ENCODE measurements around the gene PHLDB3. TPM values are rescaled to one million over a fixed set of nuclear protein-coding genes. Genes with fewer than 3 reads are reported as not detected.

Gene PHLDB3
- total RNA-seq, 4 donors from 2014 or later: 1.5 to 9.6 (median 6.7) TPM

GRCh38 chr19:43538922-43539321 is 34.4 kb upstream of the PHLDB3 start:
- no peaks in the 10 kb centered on the region for H3K9me3 ChIP-seq
- ATAC-seq (no peak), DNase-seq (no peak)
- no peak overlapping the region for H3K4me3 ChIP-seq
- peaks cover 4% of the 10 kb centered on the region in 2 donors for H3K4me1 ChIP-seq
- intact Hi-C loops (cut with DNase I; ENCODE audit: low total_unique reads): loop anchor here (10.0 kb wide), 1 partner anchor 216 kb away; the partner anchor contains the start of gene SMG9
- H3K36me3 ChIP-seq: peaks cover 7 to 44% of the 10 kb centered on the region in 2 donors
- H3K27ac ChIP-seq: no peak overlapping the region
- in situ Hi-C loops (cut with MboI; ENCODE audit: low sequenced_read_pairs in 4 of 4): loop anchor here in 1 of 4 donors (25.0 kb wide), 1 partner anchor 123 kb away; the partner anchor contains the start of gene PLAUR
- TF ChIP-seq POLR2A (IDR thresholded peaks at IDR 0.05): no peak
- TF ChIP-seq, protein P1, sequence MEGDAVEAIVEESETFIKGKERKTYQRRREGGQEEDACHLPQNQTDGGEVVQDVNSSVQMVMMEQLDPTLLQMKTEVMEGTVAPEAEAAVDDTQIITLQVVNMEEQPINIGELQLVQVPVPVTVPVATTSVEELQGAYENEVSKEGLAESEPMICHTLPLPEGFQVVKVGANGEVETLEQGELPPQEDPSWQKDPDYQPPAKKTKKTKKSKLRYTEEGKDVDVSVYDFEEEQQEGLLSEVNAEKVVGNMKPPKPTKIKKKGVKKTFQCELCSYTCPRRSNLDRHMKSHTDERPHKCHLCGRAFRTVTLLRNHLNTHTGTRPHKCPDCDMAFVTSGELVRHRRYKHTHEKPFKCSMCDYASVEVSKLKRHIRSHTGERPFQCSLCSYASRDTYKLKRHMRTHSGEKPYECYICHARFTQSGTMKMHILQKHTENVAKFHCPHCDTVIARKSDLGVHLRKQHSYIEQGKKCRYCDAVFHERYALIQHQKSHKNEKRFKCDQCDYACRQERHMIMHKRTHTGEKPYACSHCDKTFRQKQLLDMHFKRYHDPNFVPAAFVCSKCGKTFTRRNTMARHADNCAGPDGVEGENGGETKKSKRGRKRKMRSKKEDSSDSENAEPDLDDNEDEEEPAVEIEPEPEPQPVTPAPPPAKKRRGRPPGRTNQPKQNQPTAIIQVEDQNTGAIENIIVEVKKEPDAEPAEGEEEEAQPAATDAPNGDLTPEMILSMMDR (IDR thresholded peaks at IDR 0.05 in 4 of 5, conservative IDR thresholded peaks at IDR 0.05 in 1 of 5): no peak
- no peaks in the 10 kb centered on the region for H3K27me3 ChIP-seq

- in situ Hi-C loops (cut with MboI; ENCODE audit: low sequenced_read_pairs in 4 of 4): loop anchor here in 1 of 4 donors (25.0 kb wide), 1 partner anchor 127 kb away; the partner anchor contains the start of gene PLAUR
- H3K4me3 ChIP-seq: no peak overlapping the region
- TF ChIP-seq POLR2A (IDR thresholded peaks at IDR 0.05): no peak
- TF ChIP-seq, protein P1 (IDR thresholded peaks at IDR 0.05 in 4 of 5, conservative IDR thresholded peaks at IDR 0.05 in 1 of 5): peak in 4 of 5 experiments; percentile 7 to 57 (median 48)
Measured at GRCh38 chr19:43534816-43535761, 30.5 kb upstream of the PHLDB3 start.

GRCh38 chr19:43534305-43534815 is 29.8 kb upstream of the PHLDB3 start:
- TF ChIP-seq POLR2A (IDR thresholded peaks at IDR 0.05): no peak
- TF ChIP-seq, protein P1 (IDR thresholded peaks at IDR 0.05 in 4 of 5, conservative IDR thresholded peaks at IDR 0.05 in 1 of 5): no peak
- Histone ChIP-seq H3K4me1 (peaks cover 12 to 20% of the 10 kb centered on the region in 2 donors), H3K4me3 (peak overlapping the region; percentile 57 to 87 (median 72)), H3K27me3 (no peaks in the 10 kb centered on the region), H3K27ac (peak overlapping the region; percentile 76 to 86 (median 80)), H3K9me3 (no peaks in the 10 kb centered on the region), H3K36me3 (peaks cover 7 to 13% of the 10 kb centered on the region in 2 donors)
- ATAC-seq (peak in 1 of 2 donors; percentile 1), DNase-seq (no peak)
- in situ Hi-C loops (cut with MboI; ENCODE audit: low sequenced_read_pairs in 4 of 4) (loop anchor here in 1 of 4 donors (25.0 kb wide), 1 partner anchor 128 kb away; the partner anchor contains the start of gene PLAUR), intact Hi-C loops (cut with DNase I; ENCODE audit: low total_unique reads) (loop anchor here (5.0 to 10.0 kb wide), 3 partner anchors 43 to 1577 kb away; partner anchors contain the start of genes PINLYP, RABAC1, SMG9 and XRCC1)

More at GRCh38 chr19:43534816-43535761, 30.5 kb upstream of the PHLDB3 start:
- no peaks in the 10 kb centered on the region for H3K9me3 ChIP-seq
- DNase-seq: peak in 1 of 2 donors; percentile 45
- intact Hi-C loops (cut with DNase I; ENCODE audit: low total_unique reads): loop anchor here (5.0 to 10.0 kb wide), 3 partner anchors 42 to 1578 kb away; partner anchors contain the start of genes PINLYP, RABAC1, SMG9 and XRCC1
- ATAC-seq: no peak
- H3K27me3 ChIP-seq: no peaks in the 10 kb centered on the region
- H3K27ac ChIP-seq: peak overlapping the region; percentile 76 to 86 (median 80)
- peaks cover 7 to 19% of the 10 kb centered on the region in 2 donors for H3K36me3 ChIP-seq
- peaks cover 12 to 20% of the 10 kb centered on the region in 2 donors for H3K4me1 ChIP-seq

- in situ Hi-C loops (cut with MboI; ENCODE audit: low sequenced_read_pairs in 4 of 4): loop anchor here in 1 of 4 donors (25.0 kb wide), 1 partner anchor 129 kb away; the partner anchor contains the start of gene PLAUR
Measured at GRCh38 chr19:43533546-43534304, 29.2 kb upstream of the PHLDB3 start.

More at GRCh38 chr19:43533546-43534304, 29.2 kb upstream of the PHLDB3 start:
- no peaks in the 10 kb centered on the region for H3K27me3 ChIP-seq
- no peaks in the 10 kb centered on the region for H3K9me3 ChIP-seq
- H3K4me3 ChIP-seq: peak overlapping the region; percentile 57 to 87 (median 72)
- DNase-seq (peak; percentile 96 to 97), ATAC-seq (peak; percentile 89 to 97)
- intact Hi-C loops (cut with DNase I; ENCODE audit: low total_unique reads): loop anchor here (1.0 to 10.0 kb wide), 4 partner anchors 44 to 1576 kb away; partner anchors contain the start of genes IRGQ, PINLYP, RABAC1 and SMG9
- H3K4me1 ChIP-seq: peaks cover 12 to 20% of the 10 kb centered on the region in 2 donors
- H3K27ac ChIP-seq: peak overlapping the region; percentile 76 to 86 (median 80)
- peaks cover 4 to 7% of the 10 kb centered on the region in 2 donors for H3K36me3 ChIP-seq
- TF ChIP-seq, protein P1 (IDR thresholded peaks at IDR 0.05 in 4 of 5, conservative IDR thresholded peaks at IDR 0.05 in 1 of 5): no peak
- peak in 1 of 2 donors; percentile 22 for TF ChIP-seq POLR2A (IDR thresholded peaks at IDR 0.05)

Measured in gastrocnemius medialis (tissue), 4 donors.